ENCODE data around the gene AQP5.

AQP5 gene

DNA sequence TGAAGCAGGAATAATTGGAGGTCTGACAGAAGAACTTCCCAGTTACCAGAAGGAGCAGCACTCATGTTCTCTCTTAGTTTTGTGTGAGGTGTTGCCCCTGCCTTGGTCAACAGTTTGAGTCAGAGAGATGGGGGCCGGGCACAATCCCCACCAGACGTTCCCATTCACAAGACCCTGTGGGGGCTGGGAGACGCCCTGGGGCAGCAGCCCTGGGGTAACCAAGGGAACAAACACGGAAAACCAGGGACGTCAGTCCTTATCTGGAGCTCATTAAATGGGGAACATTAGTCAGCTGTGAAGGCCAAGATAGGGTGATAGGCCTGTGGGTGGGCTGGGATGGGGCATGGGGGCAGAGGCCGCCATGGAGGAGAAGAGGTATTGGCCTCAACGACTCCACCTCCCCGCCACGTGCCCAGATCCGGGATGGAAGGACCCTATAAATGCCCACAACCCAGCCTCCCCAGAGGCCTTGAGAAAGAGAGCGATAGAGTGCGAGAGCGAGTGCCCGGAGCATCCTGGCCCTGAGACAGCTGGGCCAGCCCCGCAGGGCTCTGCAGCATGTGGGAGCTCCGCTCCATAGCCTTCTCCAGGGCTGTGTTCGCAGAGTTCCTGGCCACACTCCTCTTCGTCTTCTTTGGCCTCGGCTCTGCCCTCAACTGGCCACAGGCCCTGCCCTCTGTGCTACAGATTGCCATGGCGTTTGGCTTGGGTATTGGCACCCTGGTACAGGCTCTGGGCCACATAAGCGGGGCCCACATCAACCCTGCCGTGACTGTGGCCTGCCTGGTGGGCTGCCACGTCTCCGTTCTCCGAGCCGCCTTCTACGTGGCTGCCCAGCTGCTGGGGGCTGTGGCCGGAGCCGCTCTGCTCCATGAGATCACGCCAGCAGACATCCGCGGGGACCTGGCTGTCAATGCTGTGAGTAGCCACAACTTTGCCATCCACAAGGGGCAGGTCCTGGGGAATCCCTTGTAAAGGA is 11.1 kb upstream of the AQP5 start, which contains the start of gene AQP2:
AQP2 (plus strand) TSS at position 465 of the 979 bp plus-strand sequence; CDS start at position 559, 94 bp downstream.
- CTCF ChIA-PET: no interaction called here
- Mint-ChIP-seq H3K36me3 (no peaks in the 10 kb centered on the region), H3K4me1 (peaks cover 11% of the 10 kb centered on the region), H3K4me3 (no peak within 1 kb of the TSS), H3K27me3 (peaks cover 71% of the 10 kb centered on the region), H3K9me3 (no peaks in the 10 kb centered on the region), H3K27ac (no peak within 1 kb of the TSS)
- no peak for DNase-seq

DNA sequence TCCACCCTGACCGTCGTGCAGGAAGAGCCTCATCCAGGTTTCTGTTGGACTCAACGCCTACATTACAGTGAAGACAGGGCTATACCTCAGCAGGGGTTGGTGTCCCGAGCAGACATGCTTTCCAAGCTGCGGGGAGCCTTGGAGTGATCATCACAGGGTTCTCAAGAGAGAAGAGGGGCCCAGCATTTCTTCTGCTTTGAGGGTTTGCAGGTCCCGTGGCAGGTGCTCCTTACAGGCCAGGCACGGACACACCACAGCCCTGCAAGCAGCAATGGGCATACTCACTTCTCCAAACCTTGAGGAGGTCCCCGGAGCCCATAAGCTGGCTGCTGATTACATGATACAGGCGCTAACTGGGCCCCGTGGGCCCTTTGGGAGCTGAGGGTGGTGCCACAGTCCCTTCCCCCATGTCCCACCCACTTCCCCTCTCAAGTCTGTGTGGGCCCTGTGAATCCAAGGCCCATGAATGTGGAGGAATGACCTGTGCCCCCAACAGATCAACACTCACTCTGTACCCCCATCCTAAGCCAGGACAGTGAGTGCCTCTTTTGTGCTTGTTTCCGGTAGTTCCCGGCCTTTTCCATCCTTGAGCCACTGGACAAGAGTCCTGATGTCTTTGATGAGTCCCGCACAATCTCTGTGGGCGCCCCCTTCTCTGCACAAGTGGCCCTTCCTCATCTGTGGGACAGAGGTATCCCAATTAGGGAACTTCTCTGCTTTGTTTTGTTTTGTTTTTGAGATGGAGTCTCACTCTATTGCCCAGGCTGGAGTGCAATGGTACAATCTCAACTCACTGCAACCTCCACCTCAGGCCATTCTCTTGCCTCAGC is 10.0 kb upstream of the AQP5 start:
- H3K4me3 Mint-ChIP-seq: no peak overlapping the region
- H3K27ac Mint-ChIP-seq: no peak overlapping the region
- H3K36me3 Mint-ChIP-seq: no peaks in the 10 kb centered on the region
- peaks cover 3% of the 10 kb centered on the region for H3K4me1 Mint-ChIP-seq
- peaks cover 81% of the 10 kb centered on the region for H3K27me3 Mint-ChIP-seq
- CTCF ChIA-PET: no interaction called here
- H3K9me3 Mint-ChIP-seq: no peaks in the 10 kb centered on the region
- DNase-seq: no peak

DNA sequence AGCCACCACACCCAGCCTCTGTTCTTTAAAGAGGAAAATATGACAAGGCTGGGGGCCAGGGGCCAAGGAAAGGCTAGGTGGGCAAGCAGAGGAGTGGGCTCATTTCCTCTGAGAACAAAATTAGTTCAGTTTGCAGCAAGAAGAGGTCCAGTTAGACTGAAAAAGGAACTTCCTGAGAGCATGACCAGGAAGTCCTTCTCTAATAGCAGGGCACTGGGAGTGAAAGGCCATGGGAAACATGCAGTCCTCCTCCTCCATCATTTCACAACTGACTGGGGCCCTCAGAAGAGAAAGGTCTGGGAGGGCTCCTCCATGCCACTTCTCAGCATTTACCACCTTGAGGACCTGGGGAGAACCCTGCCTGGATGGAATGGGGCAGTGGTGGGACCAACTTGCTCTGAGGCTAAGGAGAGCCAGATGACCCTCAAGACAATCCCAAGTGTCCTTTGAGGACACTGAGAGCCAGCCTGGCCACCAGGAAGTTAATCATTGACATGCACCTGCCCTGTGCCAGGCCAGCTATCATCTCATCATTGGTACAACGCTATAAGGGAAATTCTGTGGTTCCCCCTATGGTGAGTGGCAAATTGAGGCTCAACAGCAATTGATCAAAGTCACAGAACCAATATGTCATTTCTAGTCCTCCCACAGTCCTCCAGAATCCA is 9.1 kb upstream of the AQP5 start:
- Mint-ChIP-seq H3K4me3 (no peak overlapping the region), H3K27me3 (peaks cover 90% of the 10 kb centered on the region), H3K36me3 (no peaks in the 10 kb centered on the region), H3K9me3 (no peaks in the 10 kb centered on the region), H3K27ac (no peak overlapping the region), H3K4me1 (peaks cover 3% of the 10 kb centered on the region)
- CTCF ChIA-PET: no interaction called here
- DNase-seq: no peak

GRCh38 chr12:49953151-49953550 is 8.5 kb upstream of the AQP5 start:
- no peak overlapping the region for H3K4me3 Mint-ChIP-seq
- peaks cover 95% of the 10 kb centered on the region for H3K27me3 Mint-ChIP-seq
- H3K9me3 Mint-ChIP-seq: no peaks in the 10 kb centered on the region
- no peak for DNase-seq
- no peaks in the 10 kb centered on the region for H3K36me3 Mint-ChIP-seq
- CTCF ChIA-PET: interaction anchor here (1.0 kb wide), 1 partner anchor 14 kb away, joined by 5 read pairs; no protein-coding TSS in a partner anchor
- no peak overlapping the region for H3K27ac Mint-ChIP-seq
- peaks cover 3% of the 10 kb centered on the region for H3K4me1 Mint-ChIP-seq

GRCh38 chr12:49953961-49954846 is 7.5 kb upstream of the AQP5 start:
- Mint-ChIP-seq H3K4me1 (peaks cover 3% of the 10 kb centered on the region), H3K9me3 (no peaks in the 10 kb centered on the region), H3K27me3 (peaks cover 95% of the 10 kb centered on the region), H3K27ac (no peak overlapping the region), H3K4me3 (no peak overlapping the region), H3K36me3 (no peaks in the 10 kb centered on the region)
- no peak for DNase-seq
- CTCF ChIA-PET: interaction anchor here (1.0 to 5.4 kb wide), 3 partner anchors 9 to 14 kb away, joined by 5 to 43 read pairs (median 11); no protein-coding TSS in a partner anchor

GRCh38 chr12:49954863-49955830 is 6.5 kb upstream of the AQP5 start:
- Mint-ChIP-seq H3K4me1 (peaks cover 3% of the 10 kb centered on the region), H3K27ac (no peak overlapping the region), H3K36me3 (no peaks in the 10 kb centered on the region), H3K9me3 (no peaks in the 10 kb centered on the region), H3K4me3 (no peak overlapping the region), H3K27me3 (peaks cover 96% of the 10 kb centered on the region)
- no peak for DNase-seq
- CTCF ChIA-PET: interaction anchor here (2.8 to 5.4 kb wide), 2 partner anchors 10 to 13 kb away, joined by 11 to 43 read pairs; no protein-coding TSS in a partner anchor

DNA sequence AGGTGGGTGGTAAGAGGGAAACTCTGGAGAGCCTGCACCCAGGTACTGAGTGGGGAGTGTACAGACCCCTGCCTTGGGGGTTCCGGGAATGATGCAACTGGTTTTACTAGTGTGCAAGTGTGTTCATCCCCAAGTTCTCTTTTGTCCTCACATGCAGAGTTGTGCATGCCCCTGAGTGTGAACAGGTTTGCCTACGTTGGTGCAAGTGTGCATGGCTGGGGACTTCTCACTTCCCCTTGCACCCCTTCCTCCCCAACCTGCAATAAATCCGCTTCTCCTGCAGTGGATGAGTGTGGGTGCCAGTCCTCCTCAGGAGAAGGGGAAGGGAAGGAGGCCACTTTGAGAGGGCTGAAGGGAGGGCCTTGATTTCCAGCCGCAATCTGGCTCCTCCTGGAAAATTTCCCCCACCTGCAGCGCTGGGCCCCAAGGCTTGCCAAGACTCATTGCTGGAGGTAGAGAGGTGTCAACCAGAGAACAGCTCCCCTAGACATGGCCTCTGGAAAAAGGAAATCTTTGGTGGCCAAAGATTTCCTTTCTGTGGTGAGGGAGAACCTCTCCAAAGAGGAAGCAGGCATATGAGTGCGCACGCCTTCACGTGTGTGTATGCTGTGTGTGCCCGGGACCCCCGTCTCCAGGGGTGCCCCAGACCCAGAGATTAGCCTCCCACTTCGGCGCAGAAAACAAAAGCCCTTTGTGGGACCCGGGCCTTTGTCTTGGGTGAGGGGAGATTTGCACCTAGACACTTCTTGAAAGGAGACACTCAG is 5.6 kb upstream of the AQP5 start:
- CTCF ChIA-PET: interaction anchor here (2.8 to 5.4 kb wide), 2 partner anchors 11 to 12 kb away, joined by 11 to 43 read pairs; no protein-coding TSS in a partner anchor

GRCh38 chr12:49956663-49957569 is 4.8 kb upstream of the AQP5 start:
- no peak for DNase-seq
- Mint-ChIP-seq H3K9me3 (no peaks in the 10 kb centered on the region), H3K4me1 (peaks cover 10% of the 10 kb centered on the region), H3K4me3 (no peak overlapping the region), H3K36me3 (peaks cover 3% of the 10 kb centered on the region), H3K27ac (no peak overlapping the region), H3K27me3 (peaks cover 96% of the 10 kb centered on the region)
- CTCF ChIA-PET: interaction anchor here (2.2 to 5.4 kb wide), 2 partner anchors 11 kb away, joined by 12 to 43 read pairs; no protein-coding TSS in a partner anchor

More for the DNA sequence above, 5.6 kb upstream of the AQP5 start:
- Mint-ChIP-seq H3K27me3 (peaks cover 98% of the 10 kb centered on the region), H3K9me3 (no peaks in the 10 kb centered on the region), H3K27ac (no peak overlapping the region), H3K4me1 (peaks cover 10% of the 10 kb centered on the region), H3K36me3 (peaks cover 3% of the 10 kb centered on the region), H3K4me3 (no peak overlapping the region)
- no peak for DNase-seq

- Mint-ChIP-seq H3K4me1 (peaks cover 10% of the 10 kb centered on the region), H3K36me3 (peaks cover 3% of the 10 kb centered on the region), H3K9me3 (no peaks in the 10 kb centered on the region), H3K4me3 (no peak overlapping the region), H3K27ac (no peak overlapping the region), H3K27me3 (peaks cover 89% of the 10 kb centered on the region)
- no peak for DNase-seq
- CTCF ChIA-PET: interaction anchor here (2.2 to 5.4 kb wide), 2 partner anchors 10 to 12 kb away, joined by 12 to 43 read pairs; no protein-coding TSS in a partner anchor
Observed at GRCh38 chr12:49957570-49957967, 4.1 kb upstream of the AQP5 start.

DNA sequence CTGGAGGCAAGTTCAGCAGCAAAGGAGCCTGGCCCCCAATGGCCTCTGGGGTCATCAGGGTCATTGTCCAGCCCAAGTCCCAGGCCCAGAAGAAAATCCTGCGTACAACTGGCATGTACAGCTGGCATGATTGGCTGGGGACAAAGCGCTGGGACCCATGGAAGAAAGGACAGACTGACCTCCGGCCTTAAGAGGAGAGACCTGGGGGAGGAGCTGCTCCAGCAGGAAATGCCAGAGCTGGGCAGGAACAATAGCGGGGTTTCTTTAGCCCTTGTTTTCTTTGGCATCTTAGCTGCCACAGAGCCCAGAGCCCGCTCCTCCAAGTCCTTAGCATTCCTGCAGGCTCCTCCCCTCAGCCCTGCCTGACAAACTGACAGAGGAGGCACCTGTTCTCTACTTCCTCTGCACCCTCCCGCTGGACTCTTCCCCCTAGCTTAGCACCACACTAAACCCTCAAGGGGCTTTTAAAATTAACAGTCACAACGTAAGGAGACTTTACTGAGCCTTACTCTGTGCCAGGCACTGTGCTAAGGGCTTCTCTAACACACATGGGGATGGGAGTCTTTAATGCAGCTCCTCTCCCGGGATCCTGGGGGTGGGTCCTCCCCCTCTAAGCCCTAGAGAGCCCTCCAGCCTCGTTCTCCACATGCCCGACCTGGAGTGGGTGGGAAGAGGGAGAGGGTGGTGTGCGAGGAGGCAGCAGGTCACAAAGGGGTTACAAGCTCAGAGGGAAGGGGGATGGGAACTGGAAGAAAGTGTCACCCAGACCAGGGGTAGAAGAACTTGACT is 1.8 kb upstream of the AQP5 start:
- peaks cover 66% of the 10 kb centered on the region for H3K27me3 Mint-ChIP-seq
- H3K36me3 Mint-ChIP-seq: peaks cover 3% of the 10 kb centered on the region
- CTCF ChIA-PET: interaction anchor here (1.7 to 5.4 kb wide), 3 partner anchors 8 to 182 kb away, joined by 4 to 43 read pairs (median 12); no protein-coding TSS in a partner anchor
- no peaks in the 10 kb centered on the region for H3K9me3 Mint-ChIP-seq
- no peak for DNase-seq
- H3K4me1 Mint-ChIP-seq: peaks cover 9% of the 10 kb centered on the region
- no peak overlapping the region for H3K4me3 Mint-ChIP-seq
- H3K27ac Mint-ChIP-seq: no peak overlapping the region

All from activated naive CD4-positive, alpha-beta T cell treated with anti-CD3 and anti-CD28 coated beads, Interleukin-2, amount 10 ng/mL, durations not matched to agents 7 days and 5 days (primary cell).